OCI-LY7 (cell line): Measurements from ENCODE around the gene ZDHHC1.

ENCODE experiments used
- CTCF ChIP-seq: fragments of 200-600 bp; sonication (generic); conservative IDR thresholded peaks from 2 replicates; pipeline ENCODE4 v1.5.1; 2014; ENCODE audit warnings: mild to moderate bottlenecking, antibody characterized with exemption, low read length, moderate library complexity, mixed read lengths
- EZH2phosphoT487 ChIP-seq: fragments of 200-600 bp; sonication (generic); IDR thresholded peaks from 2 replicates; pipeline ENCODE4 v1.6.1; 2018; ENCODE audit warnings: low read depth, borderline replicate concordance, mild to moderate bottlenecking, mixed run types, antibody characterized with exemption, low read length, moderate library complexity, mixed read lengths

- TF ChIP-seq CTCF: no peak
- TF ChIP-seq EZH2phosphoT487: no peak
These were observed 21.2 kb upstream of the ZDHHC1 start for GRCh38 chr16:67437513-67437912.
